NT2/D1 (cell line): ENCODE results near the gene ALG12.

Experiments used
- DNase-seq: peaks from one replicate; pipeline ENCODE4 v3.0.0-alpha.2; 2011; ENCODE audit warnings: low read depth, low spot score
- H3K27me3 ChIP-seq: 2 replicates; pipeline ENCODE4 v1.6.0; 2011; ENCODE audit warnings: mild to moderate bottlenecking; ENCODE audit not compliant: insufficient read length, insufficient read depth
- H3K36me3 ChIP-seq: 2 replicates; pipeline ENCODE4 v1.6.1; 2011; ENCODE audit warnings: mild to moderate bottlenecking, low read length, mixed read lengths; ENCODE audit not compliant: insufficient read depth, insufficient read length
- H3K4me1 ChIP-seq: 2 replicates; pipeline ENCODE4 v1.5.1; 2011; ENCODE audit not compliant: insufficient read depth, insufficient read length
- H3K4me3 ChIP-seq: 2 replicates; pipeline ENCODE4 v1.5.1; 2011; ENCODE audit warnings: low read depth; ENCODE audit not compliant: insufficient read length
- H3K9ac ChIP-seq: 2 replicates; pipeline ENCODE4 v1.6.0; 2011; ENCODE audit warnings: low read depth; ENCODE audit not compliant: insufficient read length
- H3K9me3 ChIP-seq: 2 replicates; pipeline ENCODE4 v1.5.1; 2011; ENCODE audit warnings: mild to moderate bottlenecking, low read length; ENCODE audit not compliant: insufficient read depth
- SUZ12 ChIP-seq: IDR thresholded peaks from 2 replicates; pipeline ENCODE4 v1.6.1; 2011; ENCODE audit not compliant: insufficient read length, insufficient read depth; ENCODE audit errors: extremely low read depth
- YY1 ChIP-seq: IDR thresholded peaks from 2 replicates; pipeline ENCODE4 v1.6.1; 2011; ENCODE audit not compliant: insufficient read length, insufficient read depth
- ZNF274 ChIP-seq: IDR thresholded peaks from 2 replicates; pipeline ENCODE4 v1.6.1; 2011; ENCODE audit warnings: mild to moderate bottlenecking, low read depth, low read length

The ALG12 gene

GRCh38 chr22:49900441-49901230, 17.6 kb downstream of the ALG12 start:
- Histone ChIP-seq H3K27me3 (no peaks in the 10 kb centered on the region), H3K4me3 (no peak overlapping the region), H3K9me3 (peaks cover 9% of the 10 kb centered on the region; the same call in 1 of the 2 replicates), H3K4me1 (peaks cover 2% of the 10 kb centered on the region), H3K9ac (no peak overlapping the region), H3K36me3 (peaks cover 45% of the 10 kb centered on the region)
- TF ChIP-seq YY1 (no peak), SUZ12 (no peak), ZNF274 (no peak)
- no peak for DNase-seq

- H3K4me3 ChIP-seq, result no peak overlapping the region
- H3K36me3 ChIP-seq, result peaks cover 38% of the 10 kb centered on the region
- no peak overlapping the region for H3K9ac ChIP-seq
- H3K9me3 ChIP-seq, result peaks cover 9% of the 10 kb centered on the region; the same call in 1 of the 2 replicates
- TF ChIP-seq YY1, result no peak
- no peak for TF ChIP-seq ZNF274
- no peak for TF ChIP-seq SUZ12
- H3K27me3 ChIP-seq, result no peaks in the 10 kb centered on the region
- H3K4me1 ChIP-seq, result peaks cover 2% of the 10 kb centered on the region
- DNase-seq, result no peak
These were observed 18.7 kb downstream of the ALG12 start for GRCh38 chr22:49899530-49899929.

DNA sequence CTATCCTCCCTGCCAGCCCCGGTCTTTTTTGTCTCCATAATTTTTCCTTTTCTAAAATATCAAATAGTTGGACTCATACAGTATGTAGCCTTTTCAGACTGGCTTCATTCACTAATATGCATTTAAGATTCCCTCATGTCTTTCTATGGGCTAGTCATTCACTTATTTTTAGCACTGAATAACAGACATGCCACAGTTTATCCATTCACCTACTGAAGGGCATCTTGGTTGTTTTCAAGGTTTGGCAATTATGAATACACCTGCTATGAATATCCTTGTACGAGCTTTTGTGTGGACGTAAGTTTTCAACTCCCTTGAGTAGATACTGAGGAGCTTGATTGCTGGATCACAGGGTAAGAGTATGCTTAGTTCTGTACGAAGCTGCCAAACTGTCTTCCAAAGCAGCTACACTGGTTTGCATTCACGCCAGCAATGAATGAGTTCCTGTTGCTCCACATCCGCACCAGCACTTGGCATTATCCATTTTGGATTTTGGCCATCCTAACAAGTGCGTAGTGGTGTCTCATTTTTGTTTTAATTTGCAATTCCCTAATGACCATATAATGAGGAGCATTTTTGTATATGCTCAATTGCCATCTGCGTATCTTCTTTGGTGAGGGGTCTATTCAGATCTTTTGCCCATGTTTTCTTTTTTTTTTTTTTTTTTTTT, 21.1 kb downstream of the ALG12 start:
- Histone ChIP-seq H3K4me1 (peaks cover 2% of the 10 kb centered on the region), H3K36me3 (peaks cover 24% of the 10 kb centered on the region), H3K27me3 (no peaks in the 10 kb centered on the region), H3K9ac (no peak overlapping the region), H3K9me3 (peaks cover 7% of the 10 kb centered on the region; the same call in 1 of the 2 replicates), H3K4me3 (no peak overlapping the region)
- DNase-seq, result no peak
- no peak for TF ChIP-seq SUZ12
- TF ChIP-seq YY1, result no peak
- no peak for TF ChIP-seq ZNF274

- Histone ChIP-seq H3K4me3 (no peak overlapping the region), H3K27me3 (no peaks in the 10 kb centered on the region), H3K4me1 (no peaks in the 10 kb centered on the region), H3K9ac (no peak overlapping the region), H3K9me3 (no peaks in the 10 kb centered on the region), H3K36me3 (peaks cover 15% of the 10 kb centered on the region)
- no peak for DNase-seq
- TF ChIP-seq YY1 (no peak), ZNF274 (no peak), SUZ12 (no peak)
These were observed 22.0 kb downstream of the ALG12 start for GRCh38 chr22:49896201-49896600.

DNA sequence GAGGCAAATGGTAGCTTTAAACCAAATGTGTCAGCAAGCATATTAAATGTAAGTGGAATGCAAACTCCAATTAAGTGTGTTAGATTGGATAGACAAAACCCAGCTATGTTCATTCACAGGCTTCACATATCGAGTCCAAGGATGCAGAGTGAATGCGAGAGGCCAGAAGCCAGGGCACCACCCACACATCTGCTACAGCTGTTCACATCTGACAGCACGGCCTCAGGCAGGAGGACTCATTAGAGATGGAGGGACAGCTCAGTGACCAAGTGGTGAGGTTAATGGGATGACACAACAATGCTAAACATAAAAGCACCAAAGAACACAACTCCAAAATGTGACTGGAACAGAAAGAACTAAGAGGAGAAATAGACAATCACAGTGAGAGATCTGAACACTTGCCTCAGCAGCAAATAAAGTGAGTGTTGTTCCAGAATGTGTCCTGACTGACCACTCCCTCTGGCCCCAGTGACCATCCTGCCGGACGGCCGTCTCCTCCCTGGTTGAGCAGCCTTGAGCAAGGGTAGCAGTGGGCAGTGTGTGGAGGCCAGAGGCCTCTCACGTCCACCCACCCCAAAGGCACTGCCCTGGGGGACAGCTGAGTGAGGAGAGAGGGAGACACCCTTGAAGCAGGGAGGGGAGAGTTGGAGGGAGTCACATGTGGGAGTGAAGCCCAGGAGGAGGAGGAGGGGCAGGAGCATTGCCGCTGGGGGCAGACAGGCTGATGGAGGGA, 23.8 kb downstream of the ALG12 start:
- Histone ChIP-seq H3K9me3 (peaks cover 2% of the 10 kb centered on the region; the same call in 1 of the 2 replicates), H3K4me1 (no peaks in the 10 kb centered on the region), H3K9ac (no peak overlapping the region), H3K36me3 (peaks cover 11% of the 10 kb centered on the region), H3K4me3 (no peak overlapping the region), H3K27me3 (no peaks in the 10 kb centered on the region)
- TF ChIP-seq SUZ12, result no peak
- no peak for TF ChIP-seq YY1
- TF ChIP-seq ZNF274, result no peak
- DNase-seq, result no peak

- H3K4me3 ChIP-seq, result no peak overlapping the region
- no peaks in the 10 kb centered on the region for H3K27me3 ChIP-seq
- DNase-seq, result no peak
- peaks cover 25% of the 10 kb centered on the region for H3K36me3 ChIP-seq
- H3K9me3 ChIP-seq, result peaks cover 12% of the 10 kb centered on the region; the same call in 1 of the 2 replicates
- TF ChIP-seq SUZ12 (no peak), YY1 (no peak), ZNF274 (no peak)
- no peaks in the 10 kb centered on the region for H3K4me1 ChIP-seq
- H3K9ac ChIP-seq, result no peak overlapping the region
These were observed 25.2 kb downstream of the ALG12 start for GRCh38 chr22:49893025-49893424.
